A549 (cell line): ENCODE data around the gene ONECUT2. TPM values are rescaled to one million over a fixed set of nuclear protein-coding genes. Genes with fewer than 3 reads are reported as not detected.

Source experiments
- ATAC-seq, 2 experiments: fragments of 200-7000 bp in 1 of 2; fragments of >200 bp in 1 of 2; cut with Nextera tagmentation in 1 of 2; cut with Tn5 transposase in 1 of 2; 3 replicates each; pipeline versions ENCODE4 v1.8.0 to v1.9.1; 2018 to 2020; ENCODE audit warnings: mild to moderate bottlenecking in 1 of 2, moderate library complexity in 1 of 2
- CTCF ChIA-PET: fragments of 300-600 bp; sonication (Branson Sonifier 250); formaldehyde crosslinking; extraction: SDS; loops from one replicate; lab custom pipeline; 2021; ENCODE audit warnings: antibody characterized with exemption, inconsistent platforms; lab: Yijun Ruan, JAX
- POLR2A ChIA-PET: fragments of 350-600 bp; formaldehyde crosslinking; extraction: SDS; loops from one replicate; lab custom pipeline; 2021; ENCODE audit warnings: antibody characterized with exemption, inconsistent platforms; lab: Yijun Ruan, JAX
- DNase-seq, 2 experiments: peaks; one replicate each; pipeline versions ENCODE4 v3.0.0 to v3.0.0-alpha.2; 2011 to 2016; ENCODE audit warnings: low read depth in 1 of 2, low spot score in 1 of 2
- FAIRE-seq: peaks from 2 replicates; lab custom pipeline; 2011; peaks lifted over from hg19 to GRCh38; lab: Jason Lieb, UNC
- H3K27ac ChIP-seq, 2 experiments: fragments of >200 bp; sonication (Bioruptor Twin); formaldehyde crosslinking; 3 replicates each; pipeline ENCODE4 v1.5.1; 2016 to 2017
- H3K4me1 ChIP-seq: fragments of >200 bp; sonication (Bioruptor Twin); formaldehyde crosslinking; 3 replicates; pipeline ENCODE4 v1.6.1; 2016
- H3K4me2 ChIP-seq: fragments of >200 bp; sonication (Bioruptor Twin); formaldehyde crosslinking; 3 replicates; pipeline ENCODE4 v1.6.1; 2016
- H3K4me3 ChIP-seq: fragments of >200 bp; sonication (Bioruptor Twin); formaldehyde crosslinking; 3 replicates; pipeline ENCODE4 v1.5.1; 2016
- H3K9me3 ChIP-seq: fragments of >200 bp; sonication (Bioruptor Twin); formaldehyde crosslinking; 3 replicates; pipeline ENCODE4 v1.6.1; 2016
- CBX2 ChIP-seq: fragments of 200-600 bp; sonication (generic); IDR thresholded peaks from 2 replicates; pipeline ENCODE4 v1.6.1; 2016; ENCODE audit warnings: low read depth, mild to moderate bottlenecking, borderline replicate concordance
- CBX8 ChIP-seq: fragments of 200-600 bp; sonication (generic); IDR thresholded peaks from 2 replicates; pipeline ENCODE4 v1.6.1; 2016
- E2F6 ChIP-seq: IDR thresholded peaks from 2 replicates; pipeline ENCODE4 v1.6.1; 2012; ENCODE audit warnings: low read depth, borderline replicate concordance
- EHMT2 ChIP-seq: fragments of 200-600 bp; sonication (generic); IDR thresholded peaks from 2 replicates; pipeline ENCODE4 v1.6.1; 2016; ENCODE audit warnings: antibody characterized with exemption, low read depth, mild to moderate bottlenecking, moderate library complexity
- ELK1 ChIP-seq: fragments of 150-350 bp; IDR thresholded peaks from 2 replicates; pipeline ENCODE4 v1.6.1; 2014; ENCODE audit warnings: low read depth, mild to moderate bottlenecking, low read length
- FOSB ChIP-seq: fragments of 250-450 bp; sonication (Bioruptor Pico); IDR thresholded peaks from 2 replicates; pipeline ENCODE4 v1.5.0; 2020; ENCODE audit warnings: mild to moderate bottlenecking, moderate library complexity
- FOSL2 ChIP-seq, 2 experiments: fragments of 450-650 bp in 1 of 2; fragments of >200 bp in 1 of 2; sonication (Bioruptor Twin) in 1 of 2; formaldehyde crosslinking; IDR thresholded peaks; 2 replicates each; pipeline versions ENCODE4 v1.5.0 to v1.6.1; 2016 to 2020; ENCODE audit warnings: mild to moderate bottlenecking in 1 of 2, moderate library complexity in 1 of 2
- HES2 ChIP-seq: fragments of >200 bp; sonication (Bioruptor Twin); formaldehyde crosslinking; IDR thresholded peaks from 2 replicates; pipeline ENCODE4 v1.6.1; 2016
- HOXA7 ChIP-seq: fragments of 250-450 bp; sonication (Bioruptor Pico); IDR thresholded peaks from 2 replicates; pipeline ENCODE4 v1.5.0; 2020; ENCODE audit warnings: mild to moderate bottlenecking, moderate library complexity
- JUN ChIP-seq, 2 experiments: fragments of >200 bp; sonication (Bioruptor Twin); formaldehyde crosslinking; IDR thresholded peaks; 2 replicates in 1 of 2; 3 replicates in 1 of 2; pipeline ENCODE4 v1.6.1; 2016 to 2017
- KDM1A ChIP-seq: fragments of 200-600 bp; sonication (generic); IDR thresholded peaks from 2 replicates; pipeline ENCODE4 v1.6.1; 2016; ENCODE audit warnings: low read depth, mild to moderate bottlenecking
- MAFK ChIP-seq: fragments of 450-650 bp; IDR thresholded peaks from 2 replicates; pipeline ENCODE4 v1.6.1; 2014; ENCODE audit not compliant: partially characterized antibody
- NFE2L2 ChIP-seq: fragments of 150-350 bp; conservative IDR thresholded peaks from 2 replicates; pipeline ENCODE4 v1.6.1; 2014; ENCODE audit warnings: low read length
- RAD21 ChIP-seq, 2 experiments: fragments of >200 bp in 1 of 2; sonication (Bioruptor Twin) in 1 of 2; formaldehyde crosslinking in 1 of 2; IDR thresholded peaks in 1 of 2; conservative IDR thresholded peaks in 1 of 2; 2 replicates in 1 of 2; 3 replicates in 1 of 2; pipeline ENCODE4 v1.6.1; 2012 to 2018; ENCODE audit warnings: inconsistent platforms in 1 of 2
- RARB ChIP-seq: fragments of 250-450 bp; sonication (Bioruptor Pico); IDR thresholded peaks from 2 replicates; pipeline ENCODE4 v1.8.0; 2021; ENCODE audit warnings: mild to moderate bottlenecking, moderate library complexity
- RCOR1 ChIP-seq: fragments of 150-350 bp; IDR thresholded peaks from 2 replicates; pipeline ENCODE4 v1.6.1; 2014; ENCODE audit warnings: antibody characterized with exemption, low read length, low read depth
- RFX5 ChIP-seq: fragments of 450-650 bp; IDR thresholded peaks from 2 replicates; pipeline ENCODE4 v1.7.1; 2014; ENCODE audit warnings: antibody characterized with exemption, mild to moderate bottlenecking, moderate library complexity
- ZC3H11A ChIP-seq: fragments of 450-650 bp; IDR thresholded peaks from 2 replicates; pipeline ENCODE4 v1.6.1; 2014; ENCODE audit warnings: antibody characterized with exemption, mild to moderate bottlenecking
- ZFP36 ChIP-seq: fragments of 450-650 bp; IDR thresholded peaks from 2 replicates; pipeline ENCODE4 v1.6.1; 2014; ENCODE audit warnings: borderline replicate concordance; ENCODE audit not compliant: partially characterized antibody
- ZSCAN20 ChIP-seq: fragments of 250-450 bp; sonication (Bioruptor Pico); IDR thresholded peaks from 2 replicates; pipeline ENCODE4 v1.8.0; 2022; ENCODE audit warnings: mild to moderate bottlenecking, moderate library complexity
- WGBS: methylation state at CpG from one replicate; pipeline ENCODE4 v1.1.6; 2017; ENCODE audit errors: missing lambda C conversion rate; 5-methylcytosine and 5-hydroxymethylcytosine counted together
- polyA plus RNA-seq, 4 experiments: library from polyadenylated mRNA; depleted of rRNA in 3 of 4; stranded (reverse); fragments of >200 nt; fragmentation: RNase III in 1 of 4; extraction: RNeasy Plus Mini Kit Qiagen cat#74134 plus additional on column Dnase treatment in 1 of 4; gene quantifications; 2 replicates in 3 of 4; 3 replicates in 1 of 4; pipeline ENCODE4 v1.2.3, GENCODE V29; 2011 to 2017
- TF ChIP-seq, protein P1 (sequence below): fragments of >200 bp; sonication (Bioruptor Twin); formaldehyde crosslinking; IDR thresholded peaks from 3 replicates; pipeline ENCODE4 v1.5.1; 2016
- TF ChIP-seq, protein P2 (sequence below): fragments of 250-450 bp; sonication (Bioruptor Pico); IDR thresholded peaks from 2 replicates; pipeline ENCODE4 v1.5.0; 2021; ENCODE audit warnings: mild to moderate bottlenecking, moderate library complexity, borderline replicate concordance

The ONECUT2 gene
- polyA plus RNA-seq, 2 of the 4 experiments (the other 2 are of a cell fraction) = 0.45 to 0.62 TPM

DNA sequence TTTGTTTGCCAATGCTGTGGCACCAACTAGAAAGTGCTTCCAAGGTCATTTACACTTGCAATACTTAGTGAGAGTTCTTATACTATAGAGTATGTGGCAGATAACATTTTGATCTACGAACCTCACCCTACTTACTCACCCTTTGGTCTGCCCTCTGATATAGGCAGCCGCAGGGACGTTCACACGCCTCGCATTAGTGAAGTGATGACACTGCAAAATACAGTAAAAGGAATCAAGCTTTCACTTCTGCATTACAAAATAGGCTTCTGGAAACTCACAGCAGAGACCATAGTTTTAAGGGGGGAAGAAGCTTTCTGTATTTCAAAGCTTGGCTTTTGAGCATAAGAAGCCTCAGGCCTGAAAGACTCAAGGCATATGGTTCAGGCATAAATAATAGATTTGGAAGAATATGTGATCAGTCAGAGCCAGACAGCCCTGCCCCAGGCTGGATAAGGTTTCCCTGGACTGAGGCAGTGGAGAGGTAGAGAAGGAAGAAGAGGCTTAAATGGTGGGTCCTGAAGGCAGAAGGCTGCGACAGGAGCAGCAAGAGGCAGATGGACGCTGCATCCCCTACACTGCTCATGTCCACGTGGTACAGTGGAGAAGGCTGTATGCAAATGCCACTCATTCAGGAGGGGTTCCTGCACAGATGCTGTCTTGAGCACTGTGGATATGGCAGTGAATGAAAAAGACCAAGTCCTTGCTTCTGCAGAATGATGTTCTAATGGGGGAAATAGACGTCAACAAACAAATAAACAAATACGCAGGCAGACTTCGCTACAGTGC is 88.2 kb downstream of the ONECUT2 start:
- CTCF ChIA-PET = interaction anchor here (1.4 kb wide), 2 partner anchors 15 to 38 kb away, joined by 3 read pairs; no protein-coding TSS in a partner anchor
- DNase-seq = no peak
- Histone ChIP-seq H3K4me1 (no peaks in the 10 kb centered on the region; the same call in 2 of the 3 replicates), H3K4me2 (no peak overlapping the region), H3K27ac (no peak overlapping the region), H3K4me3 (no peak overlapping the region), H3K9me3 (no peaks in the 10 kb centered on the region)
- ATAC-seq = no peak
- POLR2A ChIA-PET = interaction anchor here (0.6 kb wide), 1 partner anchor 76 kb away, joined by 5 read pairs; no protein-coding TSS in a partner anchor
- TF ChIP-seq MAFK (peak; percentile 57), CBX2 (no peak)
- 76% methylated on average over 11 of the region's 11 CpGs for WGBS
- FAIRE-seq = no peak

- ChIA-PET POLR2A (no interaction called here), CTCF (interaction anchor here (0.6 to 0.7 kb wide), 2 partner anchors 34 to 435 kb away, joined by 3 read pairs; no protein-coding TSS in a partner anchor)
- no peak overlapping the region for H3K4me2 ChIP-seq
- no peak for ATAC-seq
- H3K27ac ChIP-seq = no peak overlapping the region
- WGBS = 69% methylated on average over 13 of the region's 13 CpGs
- TF ChIP-seq HOXA7 (CRISPR knock-in tag) (no peak), RCOR1 (no peak), ZFP36 (no peak), RARB (no peak), HES2 (no peak), E2F6 (no peak), ELK1 (no peak)
- TF ChIP-seq, protein P1, sequence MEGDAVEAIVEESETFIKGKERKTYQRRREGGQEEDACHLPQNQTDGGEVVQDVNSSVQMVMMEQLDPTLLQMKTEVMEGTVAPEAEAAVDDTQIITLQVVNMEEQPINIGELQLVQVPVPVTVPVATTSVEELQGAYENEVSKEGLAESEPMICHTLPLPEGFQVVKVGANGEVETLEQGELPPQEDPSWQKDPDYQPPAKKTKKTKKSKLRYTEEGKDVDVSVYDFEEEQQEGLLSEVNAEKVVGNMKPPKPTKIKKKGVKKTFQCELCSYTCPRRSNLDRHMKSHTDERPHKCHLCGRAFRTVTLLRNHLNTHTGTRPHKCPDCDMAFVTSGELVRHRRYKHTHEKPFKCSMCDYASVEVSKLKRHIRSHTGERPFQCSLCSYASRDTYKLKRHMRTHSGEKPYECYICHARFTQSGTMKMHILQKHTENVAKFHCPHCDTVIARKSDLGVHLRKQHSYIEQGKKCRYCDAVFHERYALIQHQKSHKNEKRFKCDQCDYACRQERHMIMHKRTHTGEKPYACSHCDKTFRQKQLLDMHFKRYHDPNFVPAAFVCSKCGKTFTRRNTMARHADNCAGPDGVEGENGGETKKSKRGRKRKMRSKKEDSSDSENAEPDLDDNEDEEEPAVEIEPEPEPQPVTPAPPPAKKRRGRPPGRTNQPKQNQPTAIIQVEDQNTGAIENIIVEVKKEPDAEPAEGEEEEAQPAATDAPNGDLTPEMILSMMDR = no peak
- TF ChIP-seq, protein P2, sequence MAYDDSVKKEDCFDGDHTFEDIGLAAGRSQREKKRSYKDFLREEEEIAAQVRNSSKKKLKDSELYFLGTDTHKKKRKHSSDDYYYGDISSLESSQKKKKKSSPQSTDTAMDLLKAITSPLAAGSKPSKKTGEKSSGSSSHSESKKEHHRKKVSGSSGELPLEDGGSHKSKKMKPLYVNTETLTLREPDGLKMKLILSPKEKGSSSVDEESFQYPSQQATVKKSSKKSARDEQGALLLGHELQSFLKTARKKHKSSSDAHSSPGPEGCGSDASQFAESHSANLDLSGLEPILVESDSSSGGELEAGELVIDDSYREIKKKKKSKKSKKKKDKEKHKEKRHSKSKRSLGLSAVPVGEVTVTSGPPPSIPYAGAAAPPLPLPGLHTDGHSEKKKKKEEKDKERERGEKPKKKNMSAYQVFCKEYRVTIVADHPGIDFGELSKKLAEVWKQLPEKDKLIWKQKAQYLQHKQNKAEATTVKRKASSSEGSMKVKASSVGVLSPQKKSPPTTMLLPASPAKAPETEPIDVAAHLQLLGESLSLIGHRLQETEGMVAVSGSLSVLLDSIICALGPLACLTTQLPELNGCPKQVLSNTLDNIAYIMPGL (CRISPR knock-in tag) = no peak
- FAIRE-seq = no peak
- no peak overlapping the region for H3K4me3 ChIP-seq
- H3K4me1 ChIP-seq = no peaks in the 10 kb centered on the region
- no peaks in the 10 kb centered on the region for H3K9me3 ChIP-seq
- no peak for DNase-seq
These were observed 92.5 kb downstream of the ONECUT2 start for GRCh38 chr18:57527556-57528229.

DNA sequence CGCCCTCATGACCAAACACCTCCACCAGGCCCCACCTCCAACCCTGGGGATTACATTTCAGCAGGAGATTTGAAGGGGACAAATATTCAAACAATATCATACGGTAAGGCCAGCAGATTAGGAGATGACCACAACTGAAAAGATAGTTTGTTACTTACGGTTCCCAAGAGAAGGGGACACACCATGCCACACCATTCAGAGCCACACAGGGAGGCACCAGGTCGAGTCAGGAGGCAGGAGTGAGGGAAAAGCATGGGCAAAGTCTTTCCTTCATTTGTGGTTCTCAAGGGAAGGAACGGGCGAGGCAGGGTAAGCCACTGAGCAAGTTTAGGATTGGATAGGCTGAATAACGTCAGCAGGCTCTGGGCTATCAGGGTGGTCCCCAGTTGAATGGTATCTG is 94.0 kb downstream of the ONECUT2 start:
- 50% methylated on average over 7 of the region's 7 CpGs for WGBS

More for the DNA sequence above, 94.0 kb downstream of the ONECUT2 start:
- TF ChIP-seq FOSB (CRISPR knock-in tag) (no peak), EHMT2 (no peak), NFE2L2 (no peak), ZSCAN20 (CRISPR knock-in tag) (no peak), ZC3H11A (no peak), MAFK (no peak), FOSL2 (IDR thresholded peaks at IDR 0.05) (no peak), FOSL2 (CRISPR knock-in tag; IDR thresholded peaks at IDR 0.05) (no peak), RAD21 (conservative IDR thresholded peaks at IDR 0.05 in 1 of 2, IDR thresholded peaks at IDR 0.05 in 1 of 2) (no peak), JUN (IDR thresholded peaks at IDR 0.05) (no peak), KDM1A (no peak), CBX8 (no peak), RFX5 (no peak), ELK1 (no peak)
- ATAC-seq = no peak
- H3K4me3 ChIP-seq = no peak overlapping the region
- no peak for FAIRE-seq
- no peak overlapping the region for H3K27ac ChIP-seq
- ChIA-PET CTCF (interaction anchor here (1.4 kb wide), 1 partner anchor 33 kb away, joined by 4 read pairs; no protein-coding TSS in a partner anchor), POLR2A (no interaction called here)
- H3K4me2 ChIP-seq = no peak overlapping the region
- DNase-seq = no peak
- no peaks in the 10 kb centered on the region for H3K9me3 ChIP-seq
- no peaks in the 10 kb centered on the region for H3K4me1 ChIP-seq
